ENCODE data around the gene JAML. TPM values are rescaled to one million over a fixed set of nuclear protein-coding genes. Genes with fewer than 3 reads are reported as not detected.
"Not testable (repeated sequence)": the region's sequence is repeated elsewhere in the genome, so short reads cannot be mapped to it uniquely, and the experiment has no call there.

The JAML gene
- total RNA-seq, 6 experiments from 2014 or later: not detected

GRCh38 chr11:118200497-118200896 lies 24.3 kb downstream of the JAML start:
- Mint-ChIP-seq H3K4me3 (no peak overlapping the region), H3K27ac (no peak overlapping the region), H3K27me3 (ENCODE audit: insufficient read depth) (peaks cover 9% of the 10 kb centered on the region), H3K9me3 (no peaks in the 10 kb centered on the region), H3K4me1 (ENCODE audit: low read depth) (peaks cover 5% of the 10 kb centered on the region; the same call in 1 of the 2 replicates), H3K36me3 (ENCODE audit: low read depth) (no peaks in the 10 kb centered on the region)
- TF ChIP-seq, protein P1, sequence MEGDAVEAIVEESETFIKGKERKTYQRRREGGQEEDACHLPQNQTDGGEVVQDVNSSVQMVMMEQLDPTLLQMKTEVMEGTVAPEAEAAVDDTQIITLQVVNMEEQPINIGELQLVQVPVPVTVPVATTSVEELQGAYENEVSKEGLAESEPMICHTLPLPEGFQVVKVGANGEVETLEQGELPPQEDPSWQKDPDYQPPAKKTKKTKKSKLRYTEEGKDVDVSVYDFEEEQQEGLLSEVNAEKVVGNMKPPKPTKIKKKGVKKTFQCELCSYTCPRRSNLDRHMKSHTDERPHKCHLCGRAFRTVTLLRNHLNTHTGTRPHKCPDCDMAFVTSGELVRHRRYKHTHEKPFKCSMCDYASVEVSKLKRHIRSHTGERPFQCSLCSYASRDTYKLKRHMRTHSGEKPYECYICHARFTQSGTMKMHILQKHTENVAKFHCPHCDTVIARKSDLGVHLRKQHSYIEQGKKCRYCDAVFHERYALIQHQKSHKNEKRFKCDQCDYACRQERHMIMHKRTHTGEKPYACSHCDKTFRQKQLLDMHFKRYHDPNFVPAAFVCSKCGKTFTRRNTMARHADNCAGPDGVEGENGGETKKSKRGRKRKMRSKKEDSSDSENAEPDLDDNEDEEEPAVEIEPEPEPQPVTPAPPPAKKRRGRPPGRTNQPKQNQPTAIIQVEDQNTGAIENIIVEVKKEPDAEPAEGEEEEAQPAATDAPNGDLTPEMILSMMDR (IDR thresholded peaks at IDR 0.05): no peak
- DNase-seq: no peak

DNA sequence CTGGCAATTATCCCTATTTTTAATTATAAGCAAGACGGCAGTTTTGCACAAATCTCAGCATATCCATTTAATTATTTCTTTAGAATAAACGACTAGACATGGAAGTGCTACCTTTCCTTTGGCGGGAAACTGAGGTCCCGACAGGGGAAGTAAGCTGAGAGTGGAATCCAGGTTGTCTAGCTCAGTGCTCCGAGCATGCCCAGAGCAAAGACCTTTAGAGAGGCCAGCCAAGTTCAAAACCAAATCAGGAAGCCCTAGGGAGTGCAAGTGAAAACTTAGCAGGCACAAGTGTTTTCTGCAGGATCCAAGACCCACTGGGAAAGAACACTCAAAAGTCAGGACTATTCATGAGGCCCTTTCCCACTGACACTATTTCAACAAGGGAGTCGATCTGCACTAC lies 25.7 kb downstream of the JAML start:
- Mint-ChIP-seq H3K4me1 (ENCODE audit: low read depth) (peaks cover 13% of the 10 kb centered on the region), H3K4me3 (no peak overlapping the region), H3K36me3 (ENCODE audit: low read depth) (no peaks in the 10 kb centered on the region), H3K27me3 (ENCODE audit: insufficient read depth) (peaks cover 10% of the 10 kb centered on the region), H3K9me3 (no peaks in the 10 kb centered on the region), H3K27ac (no peak overlapping the region)
- TF ChIP-seq, protein P1 (IDR thresholded peaks at IDR 0.05): no peak
- no peak for DNase-seq

- TF ChIP-seq, protein P1 (IDR thresholded peaks at IDR 0.05): peak; percentile 93
- peaks cover 10% of the 10 kb centered on the region for H3K27me3 Mint-ChIP-seq (ENCODE audit: insufficient read depth)
- H3K4me1 Mint-ChIP-seq (ENCODE audit: low read depth): peaks cover 13% of the 10 kb centered on the region
- no peaks in the 10 kb centered on the region for H3K36me3 Mint-ChIP-seq (ENCODE audit: low read depth)
- DNase-seq: peak; percentile 36
- no peaks in the 10 kb centered on the region for H3K9me3 Mint-ChIP-seq
- H3K4me3 Mint-ChIP-seq: no peak overlapping the region; the same call in 1 of the 2 replicates
- H3K27ac Mint-ChIP-seq: no peak overlapping the region
Measured at GRCh38 chr11:118198370-118198769, 26.4 kb downstream of the JAML start.

DNA sequence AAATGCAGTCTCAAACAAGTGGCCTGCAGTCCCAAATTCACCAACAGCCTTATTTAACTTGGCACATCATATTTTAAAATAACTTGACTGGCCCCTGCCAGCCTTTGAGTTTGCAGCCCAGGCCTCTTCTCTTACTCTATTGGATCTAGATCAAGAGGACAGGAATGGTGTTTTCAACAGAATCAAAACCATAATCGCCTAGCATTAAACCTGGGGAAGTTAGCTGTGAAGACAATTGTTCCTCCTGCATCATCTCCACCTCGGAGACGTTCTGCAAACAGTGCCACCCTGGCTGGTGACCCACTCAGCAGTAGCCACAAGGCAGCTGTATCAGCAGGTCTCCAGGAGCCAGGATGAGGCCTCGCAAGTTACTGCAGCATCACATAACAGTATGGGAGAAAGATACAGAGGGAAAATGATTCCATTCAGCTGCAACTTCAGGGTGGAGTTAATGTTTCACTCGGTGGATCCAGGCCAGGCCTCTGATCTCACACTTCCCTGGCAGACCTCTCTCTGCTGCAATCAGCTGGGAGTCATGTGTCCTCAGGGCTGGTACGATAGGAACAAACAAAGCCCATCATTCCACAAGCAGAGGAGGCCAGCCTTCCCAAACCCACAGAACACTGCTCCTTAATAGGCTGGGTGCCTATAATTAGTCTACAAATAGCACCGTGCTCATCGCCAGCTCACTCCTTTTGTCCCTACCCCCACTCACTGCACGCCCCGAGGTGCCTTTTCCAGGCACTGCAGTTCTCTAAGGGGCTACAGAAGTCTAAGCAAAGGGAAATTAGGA lies 29.8 kb downstream of the JAML start:
- Mint-ChIP-seq H3K36me3 (ENCODE audit: low read depth) (no peaks in the 10 kb centered on the region), H3K9me3 (no peaks in the 10 kb centered on the region; the same call in 1 of the 2 replicates), H3K4me1 (ENCODE audit: low read depth) (peaks cover 13% of the 10 kb centered on the region), H3K27me3 (ENCODE audit: insufficient read depth) (peaks cover 19% of the 10 kb centered on the region), H3K4me3 (no peak overlapping the region), H3K27ac (no peak overlapping the region)
- TF ChIP-seq, protein P1 (IDR thresholded peaks at IDR 0.05): no peak
- DNase-seq: peak; percentile 75

- no peak for DNase-seq
- no peaks in the 10 kb centered on the region; the same call in 1 of the 2 replicates for H3K9me3 Mint-ChIP-seq
- no peak overlapping the region for H3K4me3 Mint-ChIP-seq
- H3K36me3 Mint-ChIP-seq (ENCODE audit: low read depth): no peaks in the 10 kb centered on the region
- H3K27ac Mint-ChIP-seq: no peak overlapping the region
- H3K27me3 Mint-ChIP-seq (ENCODE audit: insufficient read depth): peaks cover 22% of the 10 kb centered on the region
- TF ChIP-seq, protein P1 (IDR thresholded peaks at IDR 0.05): no peak
- peaks cover 13% of the 10 kb centered on the region for H3K4me1 Mint-ChIP-seq (ENCODE audit: low read depth)
Measured at GRCh38 chr11:118193910-118194566, 30.8 kb downstream of the JAML start.

- not testable (repeated sequence) for H3K27ac Mint-ChIP-seq; H3K4me3 Mint-ChIP-seq; H3K9me3 Mint-ChIP-seq; H3K36me3 Mint-ChIP-seq (ENCODE audit: low read depth); H3K4me1 Mint-ChIP-seq (ENCODE audit: low read depth); DNase-seq
- peaks cover 22% of the 10 kb centered on the region for H3K27me3 Mint-ChIP-seq (ENCODE audit: insufficient read depth)
Measured at GRCh38 chr11:118192817-118193216, 32.0 kb downstream of the JAML start.

DNA sequence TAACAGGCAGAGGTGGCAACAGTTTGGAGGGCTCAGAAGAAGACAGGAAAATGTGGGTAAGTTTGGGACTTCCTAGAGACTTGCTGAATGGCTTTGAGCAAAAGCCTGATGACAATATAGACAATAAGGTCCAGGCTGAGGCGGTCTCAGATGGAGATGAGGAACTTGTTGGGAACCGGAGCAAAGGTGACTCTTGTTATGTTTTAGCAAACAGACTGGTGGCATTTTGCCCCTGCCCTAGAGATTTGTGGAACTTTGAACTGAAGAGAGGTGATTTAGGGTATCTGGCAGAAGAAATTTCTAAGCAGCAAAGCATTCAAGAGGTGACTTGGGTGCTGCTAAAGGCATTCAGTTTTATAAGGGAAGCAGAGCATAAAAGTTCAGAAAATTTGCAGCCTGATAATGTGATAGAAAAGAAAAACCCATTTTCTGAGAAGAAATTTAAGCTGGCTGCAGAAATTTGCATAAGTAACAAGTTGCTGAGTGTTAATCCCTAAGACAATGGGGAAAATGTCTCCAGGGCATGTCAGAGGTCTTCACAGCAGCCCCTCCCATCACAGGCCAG lies 33.8 kb downstream of the JAML start:
- H3K27ac Mint-ChIP-seq; H3K4me1 Mint-ChIP-seq (ENCODE audit: low read depth); H3K4me3 Mint-ChIP-seq; H3K36me3 Mint-ChIP-seq (ENCODE audit: low read depth); H3K9me3 Mint-ChIP-seq; DNase-seq: not testable (repeated sequence)
- peaks cover 26% of the 10 kb centered on the region for H3K27me3 Mint-ChIP-seq (ENCODE audit: insufficient read depth)
